DOHH2 (cell line): ENCODE data around the gene ERH.

Source experiments
- CTCF ChIP-seq: fragments of 200-600 bp; sonication (generic); IDR thresholded peaks from one replicate; pipeline ENCODE4 v1.5.1; 2014; ENCODE audit warnings: antibody characterized with exemption, mild to moderate bottlenecking, low read depth, low read length; ENCODE audit not compliant: poor library complexity, severe bottlenecking
- EZH2phosphoT487 ChIP-seq: fragments of 200-600 bp; sonication (generic); IDR thresholded peaks from 2 replicates; pipeline ENCODE4 v1.6.1; 2017; ENCODE audit warnings: borderline replicate concordance, mild to moderate bottlenecking, antibody characterized with exemption, low read length, moderate library complexity, mixed read lengths

- TF ChIP-seq CTCF, result no peak
- no peak for TF ChIP-seq EZH2phosphoT487
These were observed 34.1 kb downstream of the ERH start for GRCh38 chr14:69363964-69364363.
